Skin epidermis (tissue), 12 donors: ENCODE measurements around the gene GPRASP3.
"Not testable (repeated sequence)": the region's sequence is repeated elsewhere in the genome, so short reads cannot be mapped to it uniquely, and the experiment has no call there.

Source experiments
- H3K27ac ChIP-seq, 21 experiments: fragments of 200-600 bp; sonication (generic) in 11 of 21; one replicate each; pipeline ENCODE4 v1.5.0; 2020; ENCODE audit warnings: mild to moderate bottlenecking in 3 of 21, inconsistent platforms in 2 of 21, moderate library complexity in 2 of 21
- H3K4me3 ChIP-seq, 7 experiments: fragments of 200-600 bp; sonication (generic) in 2 of 7; one replicate each; pipeline ENCODE4 v1.5.0; 2020; ENCODE audit warnings: inconsistent platforms in 2 of 7, mild to moderate bottlenecking in 2 of 7, moderate library complexity in 1 of 7

GPRASP3 gene

GRCh38 chrX:102720237-102721168, at the start of gene GPRASP3:
GPRASP3 (plus strand) TSS chrX:102720743; CDS start chrX:102748996, 28,253 bp downstream.
- Histone ChIP-seq H3K27ac (peak within 1 kb of the TSS in 11 of 21 experiments; percentile 4 to 65 (median 32)), H3K4me3 (peak within 1 kb of the TSS; percentile 20 to 47 (median 34))

GRCh38 chrX:102672856-102673255, 47.7 kb upstream of the GPRASP3 start:
- H3K27ac ChIP-seq, result no peak overlapping the region
- no peak overlapping the region for H3K4me3 ChIP-seq

GRCh38 chrX:102677479-102677878, 43.1 kb upstream of the GPRASP3 start:
- H3K4me3 ChIP-seq, H3K27ac ChIP-seq: not testable (repeated sequence)

GRCh38 chrX:102684772-102685520, 35.6 kb upstream of the GPRASP3 start:
- Histone ChIP-seq H3K27ac (no peak overlapping the region), H3K4me3 (no peak overlapping the region)

- H3K4me3 ChIP-seq, result no peak overlapping the region
- no peak overlapping the region for H3K27ac ChIP-seq
These were observed 25.8 kb upstream of the GPRASP3 start for GRCh38 chrX:102694749-102695148.

- H3K27ac ChIP-seq, result no peak overlapping the region
- no peak overlapping the region for H3K4me3 ChIP-seq
These were observed 24.2 kb upstream of the GPRASP3 start for GRCh38 chrX:102696306-102696705.

GRCh38 chrX:102697494-102697893, 23.0 kb upstream of the GPRASP3 start:
- no peak overlapping the region for H3K4me3 ChIP-seq
- no peak overlapping the region for H3K27ac ChIP-seq

GRCh38 chrX:102708900-102709299, 11.6 kb upstream of the GPRASP3 start:
- H3K4me3 ChIP-seq, result no peak overlapping the region
- no peak overlapping the region for H3K27ac ChIP-seq

GRCh38 chrX:102711872-102712215, 8.7 kb upstream of the GPRASP3 start:
- Histone ChIP-seq H3K4me3 (peak overlapping the region in 6 of 7 experiments; percentile 49 to 65 (median 61)), H3K27ac (peak overlapping the region in 1 of 21 experiments; percentile 85)

- Histone ChIP-seq H3K27ac (peak within 1 kb of the TSS in 15 of 21 experiments; percentile 17 to 88 (median 64)), H3K4me3 (peak within 1 kb of the TSS; percentile 39 to 65 (median 59))
These were observed 8.2 kb upstream of the GPRASP3 start, which contains the start of gene GPRASP2 for GRCh38 chrX:102712216-102712966. GPRASP2 (plus strand) TSS chrX:102712448; CDS start chrX:102714870, 2,422 bp downstream.

- peak overlapping the region; percentile 39 to 65 (median 59) for H3K4me3 ChIP-seq
- peak overlapping the region in 15 of 21 experiments; percentile 17 to 88 (median 64) for H3K27ac ChIP-seq
These were observed 7.4 kb upstream of the GPRASP3 start for GRCh38 chrX:102712981-102713625.

- H3K4me3 ChIP-seq, result no peak overlapping the region
These were observed 5.5 kb upstream of the GPRASP3 start for GRCh38 chrX:102714994-102715393.

GRCh38 chrX:102715967-102716366, 4.6 kb upstream of the GPRASP3 start:
- H3K4me3 ChIP-seq, result no peak overlapping the region
- no peak overlapping the region for H3K27ac ChIP-seq

More at GRCh38 chrX:102714994-102715393, 5.5 kb upstream of the GPRASP3 start:
- H3K27ac ChIP-seq, result no peak overlapping the region

- Histone ChIP-seq H3K4me3 (peak overlapping the region; percentile 20 to 47 (median 34)), H3K27ac (peak overlapping the region in 3 of 21 experiments; percentile 22 to 65 (median 46))
These were observed 595 bp downstream of the GPRASP3 start for GRCh38 chrX:102721169-102721506.

- Histone ChIP-seq H3K4me3 (no peak overlapping the region), H3K27ac (no peak overlapping the region)
These were observed 2.9 kb downstream of the GPRASP3 start for GRCh38 chrX:102723456-102723855.

GRCh38 chrX:102727761-102728160, 7.2 kb downstream of the GPRASP3 start:
- no peak overlapping the region for H3K4me3 ChIP-seq

GRCh38 chrX:102728646-102729045, 8.1 kb downstream of the GPRASP3 start:
- H3K4me3 ChIP-seq, result no peak overlapping the region

More at GRCh38 chrX:102727761-102728160, 7.2 kb downstream of the GPRASP3 start:
- no peak overlapping the region for H3K27ac ChIP-seq

GRCh38 chrX:102739657-102740056, 19.1 kb downstream of the GPRASP3 start:
- no peak overlapping the region for H3K4me3 ChIP-seq
- H3K27ac ChIP-seq, result no peak overlapping the region

More at GRCh38 chrX:102728646-102729045, 8.1 kb downstream of the GPRASP3 start:
- no peak overlapping the region for H3K27ac ChIP-seq

- H3K4me3 ChIP-seq, result no peak overlapping the region
- no peak overlapping the region for H3K27ac ChIP-seq
These were observed 23.8 kb downstream of the GPRASP3 start for GRCh38 chrX:102744307-102744706.
